Measurements from ENCODE around the gene TFCP2L1. TPM values are rescaled to one million over a fixed set of nuclear protein-coding genes. Genes with fewer than 3 reads are reported as not detected.

TFCP2L1 gene
- total and polyA plus RNA-seq, 2 donors (not counting 3 experiments of a cell fraction or from before 2014, with no cell fraction given): not detected

DNA sequence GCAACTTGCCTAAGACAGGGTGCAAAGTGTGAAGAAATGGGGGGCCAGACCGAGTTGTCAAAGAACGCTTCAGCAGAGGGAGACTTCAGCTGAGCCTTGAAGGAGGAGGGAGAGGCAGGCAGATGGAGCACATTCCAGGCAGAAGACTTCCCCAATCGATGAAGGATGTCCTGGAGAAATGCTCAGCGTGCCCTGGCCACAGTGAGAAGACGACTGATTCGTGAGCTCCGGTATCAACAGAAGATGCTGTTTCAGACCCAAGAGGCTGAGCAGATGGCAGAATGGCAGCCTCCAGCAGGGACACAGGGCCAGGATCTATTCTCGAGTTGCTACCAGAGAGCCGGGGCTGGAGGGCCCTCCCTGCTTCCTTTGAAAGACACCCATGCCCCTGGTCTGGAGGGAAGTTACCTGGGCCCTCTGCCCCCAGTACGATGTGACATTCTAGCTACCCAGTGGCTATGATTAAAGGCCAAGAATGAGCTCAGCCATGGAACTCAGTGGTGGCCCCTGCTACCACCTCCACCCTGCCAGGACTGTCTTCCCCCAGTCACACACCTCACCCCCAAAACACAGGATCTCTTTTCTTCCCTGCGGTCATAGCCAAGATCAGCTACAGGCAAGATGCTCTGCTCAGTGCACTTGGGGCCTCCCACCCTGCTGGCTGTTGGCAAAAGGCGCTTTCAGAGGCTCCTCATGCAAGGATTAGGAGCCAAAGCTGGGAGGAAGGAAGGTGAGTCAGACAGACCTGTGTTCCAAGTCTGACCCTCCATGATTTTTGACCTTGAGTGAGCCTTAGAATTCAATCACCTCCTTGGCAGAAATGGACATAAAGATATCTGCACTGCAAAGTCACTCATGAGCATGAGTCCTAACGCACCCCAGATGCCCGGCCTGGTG, 84.3 kb downstream of the TFCP2L1 start:
- Histone ChIP-seq H3K36me3 (ENCODE audit: control insufficient read depth in 2 of 2, extremely low read depth in 1 of 2, insufficient read depth in 2 of 2, low read length in 2 of 2) (no peaks in the 10 kb centered on the region), H3K9me3 (replicated peaks; ENCODE audit: control insufficient read depth, insufficient read depth, low read length) (no peaks in the 10 kb centered on the region), H3K4me3 (replicated peaks in 1 of 3; ENCODE audit: insufficient read depth in 1 of 3, low read depth in 1 of 3, low read length in 3 of 3) (no peak overlapping the region), H3K27me3 (ENCODE audit: control insufficient read depth in 2 of 2, insufficient read depth in 2 of 2, low read length in 2 of 2) (no peaks in the 10 kb centered on the region), H3K9ac (replicated peaks; ENCODE audit: extremely low read depth, insufficient read depth, low read length) (no peak overlapping the region), H2AFZ (ENCODE audit: low read depth, low read length) (no peak overlapping the region), H3K79me2 (ENCODE audit: control insufficient read depth, insufficient read depth, low read length) (no peaks in the 10 kb centered on the region), H3K9me1 (replicated peaks; ENCODE audit: control insufficient read depth, extremely low read depth, insufficient read depth, low read length) (no peaks in the 10 kb centered on the region), H3K27ac (ENCODE audit: insufficient read depth, low read depth, low read length) (no peak overlapping the region), H3K4me2 (ENCODE audit: insufficient read depth, low read length) (no peak overlapping the region), H3K4me1 (ENCODE audit: control insufficient read depth, extremely low read depth, insufficient read depth, low read length) (no peaks in the 10 kb centered on the region), H4K20me1 (replicated peaks; ENCODE audit: control insufficient read depth, extremely low read depth, insufficient read depth, low read length) (no peaks in the 10 kb centered on the region)
- POLR2A ChIA-PET: no interaction called here
- TF ChIP-seq EZH2 (IDR thresholded peaks at IDR 0.05; ENCODE audit: borderline replicate concordance, low read depth, low read length, severe bottlenecking) (no peak), FOS (IDR thresholded peaks at IDR 0.05; ENCODE audit: borderline replicate concordance, insufficient read depth, low read length) (no peak), POLR2A (IDR thresholded peaks at IDR 0.05; ENCODE audit: low read depth, low read length) (no peak), MYC (IDR thresholded peaks at IDR 0.05; ENCODE audit: low read depth, low read length) (no peak), POLR2AphosphoS5 (IDR thresholded peaks at IDR 0.05; ENCODE audit: insufficient read depth, low read depth, low read length) (no peak), GATA2 (IDR thresholded peaks at IDR 0.05; ENCODE audit: insufficient read depth, insufficient read length, low read depth, low read length) (no peak), MAX (IDR thresholded peaks at IDR 0.05; ENCODE audit: insufficient read depth, insufficient read length) (no peak), JUN (IDR thresholded peaks at IDR 0.05; ENCODE audit: borderline replicate concordance, insufficient read depth, insufficient read length, low read depth) (no peak)
- TF ChIP-seq, protein P1, sequence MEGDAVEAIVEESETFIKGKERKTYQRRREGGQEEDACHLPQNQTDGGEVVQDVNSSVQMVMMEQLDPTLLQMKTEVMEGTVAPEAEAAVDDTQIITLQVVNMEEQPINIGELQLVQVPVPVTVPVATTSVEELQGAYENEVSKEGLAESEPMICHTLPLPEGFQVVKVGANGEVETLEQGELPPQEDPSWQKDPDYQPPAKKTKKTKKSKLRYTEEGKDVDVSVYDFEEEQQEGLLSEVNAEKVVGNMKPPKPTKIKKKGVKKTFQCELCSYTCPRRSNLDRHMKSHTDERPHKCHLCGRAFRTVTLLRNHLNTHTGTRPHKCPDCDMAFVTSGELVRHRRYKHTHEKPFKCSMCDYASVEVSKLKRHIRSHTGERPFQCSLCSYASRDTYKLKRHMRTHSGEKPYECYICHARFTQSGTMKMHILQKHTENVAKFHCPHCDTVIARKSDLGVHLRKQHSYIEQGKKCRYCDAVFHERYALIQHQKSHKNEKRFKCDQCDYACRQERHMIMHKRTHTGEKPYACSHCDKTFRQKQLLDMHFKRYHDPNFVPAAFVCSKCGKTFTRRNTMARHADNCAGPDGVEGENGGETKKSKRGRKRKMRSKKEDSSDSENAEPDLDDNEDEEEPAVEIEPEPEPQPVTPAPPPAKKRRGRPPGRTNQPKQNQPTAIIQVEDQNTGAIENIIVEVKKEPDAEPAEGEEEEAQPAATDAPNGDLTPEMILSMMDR (IDR thresholded peaks at IDR 0.05; ENCODE audit: extremely low read depth in 1 of 2, insufficient read depth in 1 of 2, low read depth in 1 of 2, low read length in 2 of 2): no peak
- BruUV-seq (replicated peaks): no TSS peak
- dilution Hi-C loops (cut with MboI; ENCODE audit: extremely low pct_ligation_motif_present, low sequenced_read_pairs) (no loop called here), intact Hi-C loops (cut with micrococcal nuclease) (no loop called here)
- no peak for DNase-seq (ENCODE audit: low read depth, low spot score)
- CTCF ChIA-PET: no interaction called here
- FAIRE-seq: no peak

Data from endothelial cell of umbilical vein (primary cell).